Astrocyte of the cerebellum (primary cell): ENCODE measurements around the gene SHISA7.

Experiments used
- DNase-seq: peaks from one replicate; pipeline ENCODE4 v3.0.0-alpha.2; 2011; ENCODE audit warnings: low read depth
- H3K4me3 ChIP-seq: 2 replicates; pipeline ENCODE4 v1.5.1; 2011; ENCODE audit warnings: mild to moderate bottlenecking, low read depth, low read length, moderate library complexity
- in situ Hi-C: cut with HindIII; loops from 2 replicates; pipeline ENCODE4 v1.10.0; 2017; ENCODE audit warnings: low sequenced_read_pairs
- TF ChIP-seq, protein P1 (sequence below): IDR thresholded peaks from 2 replicates; pipeline ENCODE4 v1.5.1; 2012; ENCODE audit warnings: low read length, low read depth, moderate library complexity, mild to moderate bottlenecking; ENCODE audit errors: missing control alignments

SHISA7 gene

DNA sequence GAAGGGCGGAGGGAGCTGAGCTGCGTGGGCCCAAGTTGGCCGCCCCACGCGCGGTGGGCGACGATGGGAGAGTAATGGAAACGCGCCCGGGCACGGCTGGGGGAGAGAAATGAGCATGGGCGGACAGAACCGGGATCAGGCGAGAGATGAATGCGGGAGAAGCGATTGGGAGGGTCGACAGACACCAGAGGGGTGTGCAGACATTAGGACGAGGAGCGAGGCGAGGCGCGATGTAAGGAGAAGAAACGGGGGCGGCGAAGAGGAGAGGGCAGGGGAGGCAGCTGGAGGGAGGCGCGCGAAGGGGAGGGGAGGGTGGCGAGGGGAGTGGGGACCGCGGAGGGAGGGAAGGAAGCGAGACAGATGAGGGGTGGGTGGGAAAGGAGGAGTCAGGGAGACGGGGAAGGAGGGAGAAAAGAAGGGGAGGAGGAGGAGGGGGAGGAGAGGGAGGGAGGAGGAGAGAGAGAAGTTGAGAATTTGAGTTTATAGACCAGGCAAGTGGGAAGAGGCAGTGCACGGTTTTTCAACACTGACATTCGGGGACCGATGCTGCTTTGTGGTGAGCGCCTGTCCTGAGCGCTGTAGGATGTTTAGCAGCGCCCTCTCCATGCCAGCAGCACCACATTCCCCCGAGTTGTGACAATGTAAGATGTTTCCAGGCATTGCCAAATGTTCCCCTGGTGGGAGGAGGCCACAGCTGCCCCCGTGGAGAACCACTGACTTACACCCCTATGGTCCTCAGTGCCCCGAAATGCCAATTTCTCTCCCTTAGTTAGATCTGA lies at the start of gene SHISA7:
SHISA7 (minus strand) TSS at position 256 of the 779 bp plus-strand sequence. CDS start 437 bp downstream, outside the sequence.
- in situ Hi-C loops, result no loop called here
- H3K4me3 ChIP-seq, result no peak within 1 kb of the TSS
- TF ChIP-seq, protein P1, sequence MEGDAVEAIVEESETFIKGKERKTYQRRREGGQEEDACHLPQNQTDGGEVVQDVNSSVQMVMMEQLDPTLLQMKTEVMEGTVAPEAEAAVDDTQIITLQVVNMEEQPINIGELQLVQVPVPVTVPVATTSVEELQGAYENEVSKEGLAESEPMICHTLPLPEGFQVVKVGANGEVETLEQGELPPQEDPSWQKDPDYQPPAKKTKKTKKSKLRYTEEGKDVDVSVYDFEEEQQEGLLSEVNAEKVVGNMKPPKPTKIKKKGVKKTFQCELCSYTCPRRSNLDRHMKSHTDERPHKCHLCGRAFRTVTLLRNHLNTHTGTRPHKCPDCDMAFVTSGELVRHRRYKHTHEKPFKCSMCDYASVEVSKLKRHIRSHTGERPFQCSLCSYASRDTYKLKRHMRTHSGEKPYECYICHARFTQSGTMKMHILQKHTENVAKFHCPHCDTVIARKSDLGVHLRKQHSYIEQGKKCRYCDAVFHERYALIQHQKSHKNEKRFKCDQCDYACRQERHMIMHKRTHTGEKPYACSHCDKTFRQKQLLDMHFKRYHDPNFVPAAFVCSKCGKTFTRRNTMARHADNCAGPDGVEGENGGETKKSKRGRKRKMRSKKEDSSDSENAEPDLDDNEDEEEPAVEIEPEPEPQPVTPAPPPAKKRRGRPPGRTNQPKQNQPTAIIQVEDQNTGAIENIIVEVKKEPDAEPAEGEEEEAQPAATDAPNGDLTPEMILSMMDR, result no peak
- no peak for DNase-seq

DNA sequence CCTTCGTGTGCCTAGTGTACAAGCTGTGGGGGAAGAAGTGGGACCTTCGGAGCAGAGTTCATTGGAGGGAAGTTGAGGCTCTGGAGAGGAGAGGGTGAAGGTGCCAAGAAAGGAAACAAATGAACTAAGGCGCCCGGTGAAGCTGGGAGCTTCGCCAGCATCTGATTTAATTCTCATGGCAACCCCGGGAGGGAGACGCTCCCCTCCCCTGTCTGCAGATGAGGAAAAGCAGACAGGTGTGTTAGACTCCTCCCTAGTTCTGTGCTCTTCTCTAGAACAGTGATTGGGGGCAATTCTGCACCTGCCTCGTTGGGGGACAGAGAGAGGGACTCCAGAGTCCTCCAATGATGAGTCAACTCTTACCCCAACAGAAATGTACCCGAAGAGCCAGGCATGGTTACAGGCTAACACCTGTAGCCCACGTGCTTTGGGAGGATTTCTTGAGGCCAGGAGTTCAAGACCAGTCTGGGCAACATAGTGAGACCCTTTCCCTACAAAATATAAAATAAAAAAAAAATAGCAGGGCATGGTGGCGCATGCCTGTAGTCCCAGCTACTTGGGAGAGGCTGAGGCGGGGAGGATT lies 49.4 kb upstream of the SHISA7 start:
- in situ Hi-C loops, result no loop called here
- DNase-seq, result no peak
- no peak overlapping the region for H3K4me3 ChIP-seq
- TF ChIP-seq, protein P1, result no peak

DNA sequence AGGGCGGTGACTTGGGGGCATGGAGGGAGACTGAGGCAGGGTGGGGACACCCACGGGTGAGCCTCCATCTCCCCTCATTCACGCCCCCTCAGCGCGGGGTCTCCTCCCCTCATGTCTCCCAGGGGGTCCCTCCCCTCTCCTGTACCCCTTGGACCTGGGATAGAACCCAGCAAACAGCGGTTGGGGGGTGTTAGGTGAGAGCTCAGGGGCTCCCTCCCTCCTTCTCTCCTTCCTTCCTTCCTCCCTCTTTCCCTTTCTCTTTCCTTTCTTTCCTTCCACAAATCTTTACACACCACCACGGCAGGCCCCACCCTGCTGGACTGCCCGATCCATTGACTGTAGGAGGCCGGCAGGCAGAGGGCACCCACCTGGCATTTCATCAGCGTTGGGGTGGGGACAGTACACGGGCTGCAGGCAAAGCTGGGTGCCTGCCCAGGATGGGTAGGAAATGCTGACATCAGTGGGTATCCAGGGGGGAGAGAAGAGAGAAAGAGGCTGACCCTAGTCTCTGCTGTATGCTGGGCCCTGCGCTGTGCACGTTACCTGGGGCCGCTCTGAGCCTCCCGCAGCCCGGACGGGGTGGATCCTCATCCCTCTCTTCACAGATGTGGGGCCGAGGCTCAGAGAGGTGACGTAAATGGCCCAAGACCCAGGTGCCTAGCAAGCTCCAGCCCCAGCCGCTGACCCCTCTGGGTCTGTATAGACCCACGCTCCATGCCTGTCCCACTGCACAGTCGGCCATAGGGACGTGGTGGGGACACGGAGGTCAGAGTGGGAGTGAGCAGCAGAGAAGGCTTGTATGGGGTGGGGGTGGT lies 48.7 kb upstream of the SHISA7 start:
- TF ChIP-seq, protein P1, result no peak
- H3K4me3 ChIP-seq, result no peak overlapping the region
- no peak for DNase-seq
- in situ Hi-C loops, result no loop called here

DNA sequence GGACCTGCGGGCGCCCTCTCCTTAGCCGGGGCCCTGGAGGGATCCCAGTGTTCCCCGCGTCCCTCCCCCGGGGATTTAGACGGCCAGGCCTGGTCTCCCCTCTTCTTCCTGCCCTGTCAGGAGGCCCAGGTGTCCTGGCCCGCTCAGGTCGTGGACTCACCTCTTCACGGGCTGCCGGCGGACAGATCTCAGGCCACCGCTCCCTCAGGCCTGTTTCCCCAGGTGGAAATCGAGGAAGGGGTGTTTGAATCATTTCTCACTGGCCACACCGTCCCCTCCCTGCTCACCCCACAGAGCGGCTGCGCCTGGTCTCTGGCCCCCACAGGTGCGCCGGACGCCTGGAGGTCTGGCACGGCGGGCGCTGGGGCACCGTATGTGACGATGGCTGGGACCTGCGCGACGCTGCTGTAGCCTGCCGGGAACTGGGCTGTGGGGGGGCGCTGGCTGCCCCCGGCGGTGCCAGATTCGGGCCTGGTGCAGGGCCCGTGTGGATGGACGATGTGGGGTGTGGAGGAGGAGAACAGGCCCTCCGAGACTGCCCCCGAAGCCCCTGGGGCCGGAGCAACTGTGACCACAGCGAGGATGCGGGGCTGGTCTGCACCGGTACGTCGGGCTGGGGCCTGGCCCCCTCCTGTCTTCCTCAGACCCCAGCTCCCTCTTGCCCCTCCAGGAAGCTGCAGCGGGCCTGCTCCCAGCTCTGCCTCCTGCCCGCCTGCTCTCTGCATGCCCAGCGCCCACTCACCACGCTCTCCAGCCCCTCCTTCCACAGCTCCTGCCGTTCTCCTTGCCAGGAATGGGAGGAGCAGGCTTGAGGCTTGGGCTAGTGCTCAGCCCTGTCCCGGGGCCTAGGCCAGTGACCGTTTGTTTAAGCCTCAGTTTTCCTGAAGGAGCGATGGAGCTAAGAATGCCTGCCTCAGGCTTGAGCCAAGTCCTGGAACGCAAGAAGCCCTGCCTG lies 47.7 kb upstream of the SHISA7 start:
- in situ Hi-C loops, result no loop called here
- TF ChIP-seq, protein P1, result no peak
- no peak overlapping the region for H3K4me3 ChIP-seq
- no peak for DNase-seq

DNA sequence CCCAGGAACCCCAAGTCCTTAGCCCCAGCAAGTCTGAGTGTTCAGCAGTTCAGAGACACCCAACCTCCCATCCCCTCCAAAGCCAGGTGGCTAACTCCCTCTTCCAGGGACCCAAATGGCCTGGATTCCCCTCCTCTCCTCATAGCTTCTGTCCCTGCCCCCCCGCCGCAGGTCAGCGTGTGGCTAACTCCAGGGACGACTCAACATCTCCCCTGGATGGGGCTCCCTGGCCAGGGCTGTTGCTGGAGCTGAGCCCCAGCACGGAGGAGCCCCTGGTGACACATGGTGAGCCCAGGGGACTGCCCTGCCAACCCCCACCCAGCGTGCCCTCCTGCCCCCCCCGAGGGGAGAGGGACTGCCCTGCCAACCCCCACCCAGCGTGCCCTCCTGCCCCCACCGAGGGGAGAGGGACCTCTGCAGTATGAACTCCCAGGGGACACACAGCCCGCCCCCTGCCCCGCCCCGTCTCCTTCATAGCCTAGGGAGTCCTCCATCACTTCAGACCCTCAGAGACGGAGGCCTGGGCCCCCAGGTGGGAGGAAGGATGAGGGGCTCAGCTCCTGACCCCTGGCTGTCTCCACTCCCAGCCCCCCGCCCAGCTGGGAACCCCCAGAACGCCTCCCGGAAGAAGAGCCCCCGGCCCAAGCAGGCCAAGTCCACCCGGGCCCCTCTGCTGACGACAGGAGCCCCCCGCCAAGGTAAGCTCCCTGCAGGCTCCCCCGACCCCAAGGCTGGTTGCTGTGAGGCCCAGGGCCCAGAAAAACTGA lies 46.8 kb upstream of the SHISA7 start:
- H3K4me3 ChIP-seq, result no peak overlapping the region
- DNase-seq, result no peak
- TF ChIP-seq, protein P1, result no peak
- in situ Hi-C loops, result no loop called here
